Limb (tissue), 2 donors: Measurements from ENCODE around the gene MUC12.
"Not testable (repeated sequence)": the region's sequence is repeated elsewhere in the genome, so short reads cannot be mapped to it uniquely, and the experiment has no call there.

Experiments
- DNase-seq, 2 donors: peaks; one replicate each; pipeline ENCODE4 v3.0.0-alpha.2; 2016; ENCODE audit errors: extremely low spot score in 2 of 2

Gene MUC12

DNA sequence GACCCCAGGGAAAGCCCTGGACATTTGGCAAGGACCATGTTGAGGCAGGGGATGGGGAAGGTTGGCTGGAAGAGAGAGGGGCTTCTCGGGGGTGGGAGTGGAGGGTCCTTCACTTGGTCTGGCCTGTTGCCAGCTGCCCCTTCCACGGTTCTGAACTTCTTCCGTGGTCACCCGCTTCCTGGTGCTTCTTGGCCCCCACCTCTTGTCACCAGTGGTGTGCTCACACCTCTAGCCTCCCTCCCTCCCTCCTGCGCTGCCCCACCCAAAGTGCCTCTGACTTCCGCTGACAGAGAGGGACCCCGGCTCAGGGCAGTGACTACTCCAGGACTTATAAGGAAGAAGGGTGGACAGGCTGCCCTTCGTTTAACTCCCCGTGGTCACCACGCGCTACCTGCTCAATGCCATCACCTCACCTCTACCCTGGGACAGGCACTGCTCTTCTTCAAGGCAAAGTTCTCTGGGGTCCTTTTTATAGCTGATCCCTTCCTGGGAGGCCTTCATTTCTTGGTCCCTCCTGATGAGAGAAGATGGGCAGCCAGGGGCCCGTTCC is at the start of gene MUC12:
TSS of gene MUC12 (plus strand) at position 500 of the 550 bp plus-strand sequence. CDS start 58 bp downstream, outside the sequence.
- no peak for DNase-seq

DNA sequence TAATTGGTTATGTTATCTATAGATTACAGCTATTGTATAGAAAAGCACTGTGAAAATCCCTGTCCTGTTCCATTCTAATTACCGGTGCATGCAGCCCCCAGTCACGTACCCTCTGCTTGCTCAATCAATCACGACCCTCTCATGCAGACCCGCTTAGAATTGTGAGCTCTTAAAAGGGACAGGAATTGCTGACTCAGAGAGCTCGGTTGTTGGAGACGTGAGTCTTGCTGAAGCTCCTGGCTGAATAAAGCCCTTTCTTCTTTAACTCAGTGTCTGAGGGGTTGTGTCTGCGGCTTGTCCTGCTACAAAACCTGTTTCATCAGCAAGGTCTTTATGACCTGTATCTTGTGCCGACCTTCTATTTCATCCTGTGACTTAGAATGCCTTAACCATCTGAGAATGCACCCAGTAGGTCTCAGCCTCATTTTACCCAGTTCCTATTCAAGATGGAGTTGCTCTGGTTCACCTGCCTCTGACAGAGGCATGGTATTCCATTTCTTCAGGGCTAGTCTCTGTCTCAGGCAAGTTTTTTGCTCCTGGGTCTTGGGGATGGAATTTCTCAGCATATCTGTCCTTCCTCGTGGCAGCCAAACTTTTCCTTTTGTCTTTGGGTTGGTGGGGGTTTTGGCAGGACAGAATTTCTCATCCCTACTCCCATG is 49.5 kb upstream of the MUC12 start:
- DNase-seq, result not testable (repeated sequence)

DNA sequence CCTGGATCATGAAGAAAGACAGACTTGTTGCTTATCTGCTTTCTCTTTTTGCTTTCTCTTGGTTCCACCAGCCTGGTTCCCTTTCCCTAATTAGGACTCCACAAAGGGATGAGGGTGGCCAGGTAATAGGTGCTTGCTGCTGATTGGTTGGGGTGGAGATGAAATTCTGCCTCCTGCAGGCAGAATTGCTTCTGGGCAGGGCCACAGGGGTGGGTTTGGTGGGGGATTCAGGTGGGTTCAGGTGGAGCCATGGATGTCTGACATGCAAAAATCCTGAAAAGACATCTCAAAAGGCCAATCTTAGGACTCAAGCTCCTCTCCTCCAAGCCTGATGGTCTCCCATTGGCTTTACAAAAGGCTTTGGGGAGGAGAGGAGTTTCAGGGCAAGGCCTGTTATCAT is 48.3 kb upstream of the MUC12 start:
- no peak for DNase-seq

GRCh38 chr7:100923616-100924015 is 45.7 kb upstream of the MUC12 start:
- DNase-seq, result not testable (repeated sequence)

DNA sequence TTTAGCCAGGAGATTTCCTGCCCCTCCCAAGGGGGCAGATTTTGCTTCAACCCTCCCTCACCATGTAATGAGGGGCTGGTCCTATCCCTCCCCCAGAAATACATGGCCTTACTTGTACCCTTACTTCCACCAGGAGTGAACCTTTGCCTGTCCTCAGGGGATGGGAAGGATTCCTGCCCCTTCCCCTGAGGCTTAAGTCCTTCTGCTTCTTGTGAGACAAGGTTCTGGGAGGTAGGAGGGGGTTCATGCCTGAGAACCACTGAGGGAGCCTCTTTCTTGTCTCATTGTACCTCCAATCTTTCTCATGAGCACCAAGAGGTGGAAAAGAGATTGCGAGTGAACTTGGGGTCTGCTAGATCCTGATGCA is 39.6 kb upstream of the MUC12 start:
- DNase-seq, result no peak

DNA sequence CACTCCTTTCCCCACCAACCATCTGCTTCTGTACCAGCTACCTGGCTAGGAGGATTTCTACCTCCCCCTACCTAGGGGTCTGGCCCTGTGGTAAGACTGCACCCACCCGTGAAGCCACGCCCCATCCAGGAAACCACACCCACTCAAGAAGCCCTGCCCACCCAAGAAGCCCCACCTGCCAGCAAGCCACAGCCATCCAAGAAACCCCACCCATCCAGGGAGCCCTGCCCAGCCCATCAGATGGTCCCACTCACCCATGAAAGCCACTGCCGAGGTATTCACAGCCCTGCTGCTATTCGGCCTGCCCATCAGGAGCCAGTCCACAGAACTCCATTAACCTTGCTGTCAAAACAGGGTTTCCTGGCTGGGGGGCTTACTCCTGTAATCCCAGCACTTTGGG is 35.6 kb upstream of the MUC12 start:
- DNase-seq, result no peak

DNA sequence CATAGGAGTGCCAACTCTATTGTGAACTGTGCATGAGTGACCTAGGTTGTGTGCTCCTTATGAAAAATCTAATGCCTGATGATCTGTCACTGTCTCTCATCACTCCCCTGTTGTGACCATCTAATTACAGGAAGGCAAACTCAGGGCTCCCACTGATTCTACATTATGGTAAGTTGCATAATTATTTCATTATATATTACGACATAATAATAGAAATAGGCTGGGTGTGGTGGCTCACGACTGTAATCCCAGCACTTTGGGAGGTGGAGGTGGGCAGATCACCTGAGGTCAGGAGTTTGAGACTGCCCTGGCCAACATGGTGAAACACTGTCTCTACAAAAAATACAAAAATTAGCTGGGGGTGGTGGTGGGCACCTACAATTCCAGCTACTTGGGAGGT is 34.0 kb upstream of the MUC12 start:
- DNase-seq, result not testable (repeated sequence)

DNA sequence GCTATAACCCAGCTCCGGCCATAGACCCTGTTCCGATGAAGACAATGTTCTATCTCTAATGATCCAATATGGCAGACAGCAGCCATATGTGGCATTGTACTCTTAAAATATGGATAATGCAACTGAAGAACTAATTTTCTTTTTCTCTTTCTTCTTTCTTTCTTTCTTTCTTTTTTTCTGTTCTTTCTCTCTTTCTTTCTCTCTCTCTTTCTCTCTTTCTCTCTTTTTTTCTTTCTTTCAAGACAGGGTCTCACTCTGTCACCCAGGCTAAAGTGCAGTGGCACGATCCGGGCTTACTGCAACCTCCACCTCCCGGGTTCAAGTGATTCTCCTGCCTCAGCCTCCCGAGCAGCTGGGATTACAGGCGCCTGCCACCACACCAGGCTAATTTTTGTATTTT is 33.2 kb upstream of the MUC12 start:
- DNase-seq, result not testable (repeated sequence)

DNA sequence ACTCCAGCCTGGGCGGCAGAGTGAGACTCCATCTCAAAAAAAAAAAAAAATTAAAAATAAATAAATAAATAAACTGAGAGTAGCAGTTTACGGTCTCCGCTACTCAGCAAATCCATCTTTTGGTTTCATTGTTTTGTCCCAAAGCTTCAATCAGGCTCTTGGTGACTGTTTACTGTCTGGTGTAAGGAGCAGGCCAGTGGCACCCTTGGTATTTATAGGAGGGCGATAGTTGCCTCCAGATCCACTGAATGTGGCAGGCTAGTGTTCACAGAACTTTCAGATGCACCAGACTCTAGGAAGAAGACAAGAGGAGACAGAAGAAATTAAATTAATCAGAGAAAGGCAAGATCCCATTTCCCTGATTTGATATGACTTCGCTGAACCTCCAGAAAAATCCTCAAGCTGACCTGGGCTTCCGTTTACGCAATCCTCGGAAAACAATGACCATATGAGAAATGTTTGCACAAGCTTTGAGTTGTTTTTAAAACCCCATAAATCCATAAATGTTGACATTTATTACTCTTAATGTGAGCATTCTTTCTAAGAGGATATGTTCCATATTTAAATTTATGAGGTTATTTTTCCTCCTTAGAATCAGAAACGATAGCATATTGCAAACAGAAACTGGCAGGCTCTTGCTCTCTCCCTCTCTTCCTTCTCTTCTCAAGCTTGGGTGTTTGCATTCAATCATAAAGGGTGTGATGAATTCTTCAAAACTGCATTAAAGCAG is 27.2 kb upstream of the MUC12 start:
- no peak for DNase-seq

DNA sequence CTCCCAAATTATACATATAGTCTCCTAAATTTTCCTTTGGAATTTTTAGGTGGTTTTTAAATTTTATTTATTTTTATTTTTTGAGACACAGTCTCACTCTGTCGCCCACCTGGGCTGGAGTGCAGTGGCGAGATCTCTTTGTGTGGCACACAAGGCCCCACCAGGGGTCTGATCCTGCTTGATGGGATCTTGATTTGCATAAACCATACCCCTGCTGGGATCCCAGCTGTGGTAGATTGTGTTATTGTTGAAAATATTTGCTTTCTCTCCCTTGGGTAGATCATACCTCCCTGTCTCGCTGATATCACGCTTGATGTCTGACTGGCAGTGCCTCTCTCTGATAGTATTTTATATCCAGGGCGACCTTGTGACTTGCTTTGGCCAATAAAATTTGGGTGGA is 25.7 kb upstream of the MUC12 start:
- DNase-seq, result no peak

DNA sequence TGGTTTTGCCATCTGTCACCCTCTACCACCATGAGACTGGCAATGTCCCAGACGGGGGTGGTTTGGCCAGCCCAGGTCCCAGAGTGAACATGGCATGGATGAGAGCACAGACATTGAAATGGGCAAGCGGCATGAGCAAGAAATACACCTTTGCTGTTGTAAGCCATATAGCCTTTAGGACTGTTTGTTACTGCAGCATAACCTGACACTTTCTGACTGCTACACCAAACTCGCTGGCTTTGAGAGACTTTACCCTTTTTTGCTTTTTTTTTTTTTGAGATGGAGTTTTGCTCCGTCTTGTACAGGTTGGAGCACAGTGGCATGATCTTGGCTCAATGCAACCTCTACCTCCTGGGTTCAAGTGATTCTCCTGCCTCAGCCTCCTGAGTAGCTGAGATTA is 25.2 kb upstream of the MUC12 start:
- no peak for DNase-seq

GRCh38 chr7:100946111-100946510 is 23.3 kb upstream of the MUC12 start:
- DNase-seq, result no peak

GRCh38 chr7:100946766-100947365 is 22.5 kb upstream of the MUC12 start:
- no peak for DNase-seq

DNA sequence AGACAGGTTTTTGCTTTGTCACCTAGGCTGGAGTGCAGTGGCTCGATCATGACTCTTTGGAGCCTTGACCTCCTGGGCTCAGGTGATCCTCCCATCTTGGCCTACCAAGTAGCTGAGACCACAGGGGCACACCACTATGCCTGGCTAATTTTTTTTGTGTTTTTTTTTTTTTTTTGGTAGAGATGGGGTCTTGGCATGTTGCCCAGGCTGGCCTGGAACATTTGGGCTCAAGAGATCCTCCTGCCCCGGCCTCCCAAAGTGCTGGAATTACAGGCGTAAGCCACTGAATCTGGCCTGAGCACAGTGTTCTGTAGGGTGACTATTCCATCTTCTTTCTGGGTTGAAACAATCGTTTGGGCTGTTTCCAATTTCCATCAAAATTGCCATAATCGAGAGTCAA is 21.6 kb upstream of the MUC12 start:
- no peak for DNase-seq

- no peak for DNase-seq
Observed at GRCh38 chr7:100949227-100949932, 20.0 kb upstream of the MUC12 start, which contains the start of gene MUC3A. TSS of gene MUC3A (plus strand) at chr7:100949534. CDS start at chr7:100949625, 91 bp downstream.

DNA sequence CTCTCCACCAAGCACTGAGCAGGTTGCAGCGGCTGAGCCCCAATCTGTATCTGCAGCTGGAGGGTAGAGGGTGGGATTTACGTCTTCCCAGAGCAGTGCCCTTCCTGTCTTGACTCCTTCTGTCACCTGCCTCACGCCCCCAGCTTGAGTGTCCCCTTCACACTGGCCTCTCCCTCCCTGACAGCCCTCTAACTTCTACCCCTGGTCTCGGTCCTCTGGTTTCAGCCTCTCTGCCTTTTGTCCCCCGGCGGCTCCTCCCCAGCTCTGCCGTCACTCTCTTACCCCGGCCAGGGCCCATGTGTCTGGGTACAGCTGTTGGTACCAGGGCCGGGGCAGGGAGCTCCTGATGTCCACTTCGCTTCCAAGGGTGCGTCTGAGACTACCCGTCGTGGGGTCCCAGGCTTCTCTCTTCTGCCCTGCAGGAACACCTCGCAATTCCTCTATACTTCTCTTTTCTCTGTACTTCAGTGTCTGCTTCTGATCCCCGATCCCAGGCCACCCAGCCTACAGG is 19.4 kb upstream of the MUC12 start:
- no peak for DNase-seq

GRCh38 chr7:100951172-100951571 is 18.2 kb upstream of the MUC12 start:
- DNase-seq, result no peak

GRCh38 chr7:100951888-100952560 is 17.3 kb upstream of the MUC12 start:
- DNase-seq, result no peak

GRCh38 chr7:100952641-100953040 is 16.7 kb upstream of the MUC12 start:
- no peak for DNase-seq

GRCh38 chr7:100957832-100958421 is 11.4 kb upstream of the MUC12 start:
- DNase-seq, result no peak

GRCh38 chr7:100959894-100960293 is 9.5 kb upstream of the MUC12 start:
- DNase-seq, result no peak
